ENCODE data around the gene ENPEP. TPM values are rescaled to one million over a fixed set of nuclear protein-coding genes. Genes with fewer than 3 reads are reported as not detected.

Gene ENPEP
- total RNA-seq, 1 experiment from 2014 or later = not detected

DNA sequence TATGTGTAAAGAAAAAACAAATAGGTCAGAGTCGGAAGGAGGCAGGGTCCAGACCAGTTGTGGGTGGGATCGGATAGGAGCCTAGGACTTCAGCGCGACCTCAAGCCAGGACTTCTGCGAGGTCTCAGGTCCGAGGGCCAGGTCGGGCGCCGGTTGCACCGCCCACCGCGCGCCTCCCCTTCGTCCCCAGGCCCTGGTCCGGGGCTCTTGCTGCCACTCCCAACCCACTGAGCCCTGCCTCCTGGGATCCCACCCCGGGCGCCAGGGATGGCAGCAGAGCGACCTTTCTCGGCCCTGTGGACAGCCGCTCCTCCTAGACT lies 134.6 kb downstream of the ENPEP start:
- DNase-seq (ENCODE audit: low spot score) = no peak

DNA sequence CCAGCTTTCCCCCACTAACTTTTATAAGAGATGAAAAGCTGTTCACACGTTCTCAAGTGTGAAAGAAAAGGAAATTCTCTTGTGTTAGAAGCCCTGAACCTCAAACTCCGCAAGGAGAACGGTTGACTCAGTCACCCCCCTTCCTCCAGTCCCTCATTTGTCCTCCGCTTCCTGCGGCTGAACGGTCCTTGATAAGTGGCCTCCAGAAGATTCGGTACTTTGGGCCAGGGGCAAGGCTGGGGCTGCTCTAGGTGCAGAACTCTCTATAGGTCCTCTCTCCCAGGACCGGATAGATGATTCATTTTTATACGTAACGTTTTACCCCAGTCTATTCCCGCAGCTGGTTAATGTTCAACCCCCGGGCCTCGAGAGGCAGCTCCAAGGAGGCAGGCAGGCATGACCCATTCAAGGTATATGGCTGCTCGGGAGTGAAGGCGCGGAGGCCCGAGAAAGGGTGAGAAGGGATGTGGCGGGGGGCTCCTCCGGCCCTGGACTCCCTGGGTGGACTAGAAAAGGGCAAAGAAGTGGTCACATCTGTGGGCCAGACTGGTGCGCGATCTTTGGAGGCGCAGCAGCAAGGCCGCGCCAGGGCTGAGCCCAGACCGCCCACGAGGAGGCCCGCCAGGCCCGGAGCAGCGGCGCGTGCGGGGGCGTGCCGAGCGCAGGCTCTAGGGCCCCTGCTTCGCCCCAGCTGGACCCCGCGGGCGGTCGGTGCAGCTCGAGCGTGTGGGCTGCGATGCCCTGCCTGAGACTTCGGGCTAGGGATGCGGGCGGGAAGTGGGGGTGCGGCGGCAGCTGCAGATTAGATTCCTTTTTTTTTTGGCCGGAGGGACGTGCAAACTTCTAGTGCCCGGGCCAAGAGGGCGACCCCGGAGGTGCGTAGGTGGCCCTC lies 135.2 kb downstream of the ENPEP start:
- no peak for DNase-seq (ENCODE audit: low spot score)

DNA sequence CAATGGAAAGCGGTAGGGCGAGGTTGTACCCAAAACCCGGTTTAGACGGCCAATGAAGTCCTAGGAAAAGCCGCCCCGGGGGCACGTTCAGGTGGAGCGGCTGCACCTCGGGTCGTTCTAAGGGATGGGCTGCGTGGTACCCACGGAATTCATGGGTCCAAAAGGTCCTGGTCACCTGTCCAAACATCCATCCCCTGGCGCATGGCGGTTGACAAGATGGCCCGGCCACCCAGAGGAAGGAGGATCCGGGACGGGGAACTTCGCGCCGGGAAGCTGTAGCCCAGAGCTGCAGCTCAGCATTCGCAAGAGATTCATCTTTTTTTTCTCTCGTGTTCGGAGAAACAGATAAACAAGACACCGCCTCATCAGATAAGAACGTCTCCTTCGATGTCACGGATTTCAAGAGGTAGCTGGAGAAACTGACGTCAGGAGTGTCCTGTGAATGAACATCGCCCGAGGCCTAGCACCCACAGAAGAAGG lies 136.1 kb downstream of the ENPEP start:
- DNase-seq (ENCODE audit: low spot score) = no peak

DNA sequence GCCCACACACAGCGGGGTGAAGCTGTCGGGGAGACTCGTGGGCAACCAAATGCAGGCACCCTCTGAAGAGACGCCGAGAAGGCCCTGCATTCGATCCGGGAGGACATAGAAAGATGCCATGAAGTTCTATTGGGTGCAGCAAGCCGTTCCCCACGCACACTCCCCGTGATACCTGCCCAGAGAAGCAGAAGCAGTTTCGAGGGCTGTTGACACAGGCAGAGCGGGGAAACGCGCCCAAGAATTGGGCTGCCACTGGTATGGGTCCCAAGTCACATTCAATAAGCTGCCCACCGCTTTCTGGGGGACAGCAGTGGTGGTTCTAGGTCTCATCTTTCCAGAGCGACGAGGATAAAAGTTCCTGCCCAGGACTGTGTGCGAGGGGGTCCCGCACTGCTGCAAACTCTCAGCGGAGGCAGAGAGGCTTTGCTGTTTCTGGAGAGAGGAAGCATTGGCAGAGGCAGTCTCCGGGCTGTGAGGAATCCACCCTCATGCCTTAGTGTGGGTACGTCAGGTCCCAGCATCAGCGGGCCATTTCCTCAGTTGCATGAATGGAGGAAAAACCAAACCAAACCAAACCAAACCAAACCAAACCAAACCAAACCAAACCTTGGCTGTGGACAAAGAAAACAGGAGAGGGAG lies 136.8 kb downstream of the ENPEP start:
- DNase-seq (ENCODE audit: low spot score) = no peak

DNA sequence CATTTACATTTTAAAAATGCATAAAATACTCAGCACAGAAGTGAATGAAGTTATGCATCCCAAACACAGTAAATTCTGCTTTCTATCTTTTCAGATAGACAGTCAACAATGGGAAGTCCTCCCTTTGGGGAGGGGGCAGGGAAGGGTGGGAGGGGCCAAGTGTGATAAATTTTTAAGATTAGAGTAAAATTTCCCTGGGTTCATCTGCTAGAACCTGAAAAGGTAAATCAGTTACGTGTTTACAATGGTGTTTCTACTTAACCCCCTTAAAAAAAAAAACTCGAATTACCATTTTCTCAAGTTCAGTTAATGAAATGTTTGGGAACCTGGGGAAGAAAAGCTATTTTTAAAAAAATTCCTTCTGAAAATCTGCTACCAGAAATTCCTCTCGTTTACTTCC lies 137.8 kb downstream of the ENPEP start:
- DNase-seq (ENCODE audit: low spot score) = no peak

DNA sequence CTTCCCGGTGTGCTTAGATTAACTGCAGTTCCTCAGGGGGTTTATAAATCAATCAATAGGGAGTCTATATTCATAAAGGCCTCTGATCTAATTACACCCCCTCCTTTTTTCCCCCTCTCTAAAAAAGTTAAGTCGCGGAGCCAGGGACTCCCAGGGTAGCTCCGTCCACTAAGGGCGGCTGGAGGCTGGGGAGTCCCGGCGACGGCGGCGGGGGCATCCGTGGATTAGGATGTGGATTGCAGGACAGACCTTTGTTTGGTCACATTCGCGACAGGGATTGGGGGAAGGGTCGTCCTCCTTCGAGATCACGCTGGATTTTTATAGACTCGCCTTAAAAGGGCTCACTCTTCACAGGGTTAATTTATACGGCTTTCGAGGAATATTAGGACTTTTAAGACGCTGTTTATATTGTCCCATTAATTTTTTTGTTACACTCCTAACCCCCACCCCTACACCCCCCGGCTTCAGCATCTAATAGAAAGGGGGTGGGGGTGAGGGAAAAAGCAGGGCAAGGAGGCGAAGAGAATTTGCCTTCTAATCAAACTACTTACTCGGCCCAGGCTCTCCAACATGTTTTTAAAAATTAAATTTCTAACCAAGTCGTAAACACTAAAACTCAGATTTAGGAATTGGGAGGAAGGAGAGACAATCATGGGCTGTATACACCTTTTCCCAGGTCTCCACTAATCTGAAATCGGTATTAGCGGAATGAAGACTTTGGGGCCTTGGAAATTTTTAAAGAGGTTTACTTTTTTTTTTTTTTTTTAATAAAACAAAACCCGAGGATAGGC lies 138.4 kb downstream of the ENPEP start:
- no peak for DNase-seq (ENCODE audit: low spot score)

Other genes with a start within 250 kb of the ENPEP start
- gene PITX2, start 146.9 kb downstream of the ENPEP start, total RNA-seq (2014; rRNA removed; shearing (Covaris generic)) = 13.5 and 18.3 TPM in 2 replicates

Measured in A172 (cell line).